ENCODE data around the gene UBLCP1. TPM values are rescaled to one million over a fixed set of nuclear protein-coding genes. Genes with fewer than 3 reads are reported as not detected.

Gene UBLCP1
- total and polyA plus RNA-seq, 2 donors (not counting 1 experiment from before 2014, with no cell fraction given) = 9.6 to 25.1 TPM

GRCh38 chr5:159324102-159324755 lies 61.1 kb downstream of the UBLCP1 start:
- WGBS (ENCODE audit: insufficient coverage) = 94% methylated on average over 3 of the region's 3 CpGs
- Mint-ChIP-seq H3K27ac (no peak overlapping the region), H3K9me3 (ENCODE audit: insufficient read depth) (no peaks in the 10 kb centered on the region), H3K4me1 (no peaks in the 10 kb centered on the region), H3K4me3 (no peak overlapping the region), H3K27me3 (peaks cover 4% of the 10 kb centered on the region)
- intact Hi-C loops (cut with micrococcal nuclease) = no loop called here
- no peak overlapping the region for H3K4me2 ChIP-seq (replicated peaks; ENCODE audit: low read depth, low read length, poor library complexity, severe bottlenecking)
- no peak for TF ChIP-seq CTCF (IDR thresholded peaks at IDR 0.05)
- no peak for TF ChIP-seq EZH2 (IDR thresholded peaks at IDR 0.05; ENCODE audit: borderline replicate concordance, insufficient read depth, low read depth, low read length, poor library complexity, severe bottlenecking)
- H3K4me1 ChIP-seq (ENCODE audit: control insufficient read depth in 2 of 2, insufficient read depth in 2 of 2, low read length in 2 of 2) = no peaks in the 10 kb centered on the region
- no peak overlapping the region for H3K4me3 ChIP-seq (ENCODE audit: control extremely low read depth in 1 of 5, extremely low read depth in 1 of 5, insufficient read depth in 1 of 5, low read depth in 2 of 5, low read length in 4 of 5)
- H3K9me3 ChIP-seq (ENCODE audit: control extremely low read depth in 1 of 3, control insufficient read depth in 2 of 3, insufficient read depth in 1 of 3, low read length in 2 of 3) = no peaks in the 10 kb centered on the region
- H3K79me2 ChIP-seq (ENCODE audit: control insufficient read depth, insufficient read depth, low read length) = no peaks in the 10 kb centered on the region
- no peak overlapping the region for H2AFZ ChIP-seq (ENCODE audit: insufficient read depth, low read depth, low read length, poor library complexity, severe bottlenecking)
- H3K9ac ChIP-seq (ENCODE audit: low read length) = no peak overlapping the region
- H3K36me3 ChIP-seq (replicated peaks in 1 of 2; ENCODE audit: control extremely low read depth in 1 of 2, control insufficient read depth in 1 of 2, extremely low read depth in 1 of 2, insufficient read depth in 2 of 2, low read length in 1 of 2) = no peaks in the 10 kb centered on the region
- peaks cover 0 to 2% (median 0%) of the 10 kb centered on the region in 4 experiments for H3K27me3 ChIP-seq (replicated peaks in 1 of 4; ENCODE audit: control extremely low read depth in 1 of 4, control insufficient read depth in 3 of 4, insufficient read depth in 4 of 4, low read length in 3 of 4)
- ChIA-PET CTCF (interaction anchor here (1.2 to 1.5 kb wide), 6 partner anchors 10 to 167 kb away, joined by 3 to 5 read pairs (median 3); no protein-coding TSS in a partner anchor), POLR2A (interaction anchor here (0.5 kb wide), 1 partner anchor 89 kb away, joined by 6 read pairs; no protein-coding TSS in a partner anchor)
- no peak for ATAC-seq (ENCODE audit: low read depth)
- no peak for DNase-seq
- no peaks in the 10 kb centered on the region for H4K20me1 ChIP-seq (ENCODE audit: control insufficient read depth, insufficient read depth, low read length, poor library complexity, severe bottlenecking)
- H3K27ac ChIP-seq (ENCODE audit: low read length in 2 of 2) = no peak overlapping the region

GRCh38 chr5:159324986-159325385 lies 61.9 kb downstream of the UBLCP1 start:
- Histone ChIP-seq H4K20me1 (ENCODE audit: control insufficient read depth, insufficient read depth, low read length, poor library complexity, severe bottlenecking) (no peaks in the 10 kb centered on the region), H2AFZ (ENCODE audit: insufficient read depth, low read depth, low read length, poor library complexity, severe bottlenecking) (no peak overlapping the region), H3K79me2 (ENCODE audit: control insufficient read depth, insufficient read depth, low read length) (no peaks in the 10 kb centered on the region), H3K4me3 (ENCODE audit: control extremely low read depth in 1 of 5, extremely low read depth in 1 of 5, insufficient read depth in 1 of 5, low read depth in 2 of 5, low read length in 4 of 5) (no peak overlapping the region), H3K27ac (ENCODE audit: low read length in 2 of 2) (no peak overlapping the region), H3K9me3 (ENCODE audit: control extremely low read depth in 1 of 3, control insufficient read depth in 2 of 3, insufficient read depth in 1 of 3, low read length in 2 of 3) (no peaks in the 10 kb centered on the region), H3K9ac (ENCODE audit: low read length) (no peak overlapping the region), H3K36me3 (replicated peaks in 1 of 2; ENCODE audit: control extremely low read depth in 1 of 2, control insufficient read depth in 1 of 2, extremely low read depth in 1 of 2, insufficient read depth in 2 of 2, low read length in 1 of 2) (no peaks in the 10 kb centered on the region), H3K4me2 (replicated peaks; ENCODE audit: low read depth, low read length, poor library complexity, severe bottlenecking) (no peak overlapping the region), H3K27me3 (replicated peaks in 1 of 4; ENCODE audit: control extremely low read depth in 1 of 4, control insufficient read depth in 3 of 4, insufficient read depth in 4 of 4, low read length in 3 of 4) (peaks cover 0 to 2% (median 0%) of the 10 kb centered on the region in 4 experiments), H3K4me1 (ENCODE audit: control insufficient read depth in 2 of 2, insufficient read depth in 2 of 2, low read length in 2 of 2) (no peaks in the 10 kb centered on the region)
- ChIA-PET POLR2A (no interaction called here), CTCF (interaction anchor here (1.3 to 1.5 kb wide), 2 partner anchors 14 to 21 kb away, joined by 4 to 5 read pairs; no protein-coding TSS in a partner anchor)
- TF ChIP-seq CTCF (IDR thresholded peaks at IDR 0.05) (no peak), EZH2 (IDR thresholded peaks at IDR 0.05; ENCODE audit: borderline replicate concordance, insufficient read depth, low read depth, low read length, poor library complexity, severe bottlenecking) (no peak)
- H3K27ac Mint-ChIP-seq = no peak overlapping the region
- H3K4me1 Mint-ChIP-seq = peaks cover 1% of the 10 kb centered on the region
- peaks cover 4% of the 10 kb centered on the region for H3K27me3 Mint-ChIP-seq
- intact Hi-C loops (cut with micrococcal nuclease) = no loop called here
- DNase-seq (no peak), ATAC-seq (ENCODE audit: low read depth) (no peak)
- WGBS (ENCODE audit: insufficient coverage) = 95% methylated on average over 4 of the region's 4 CpGs
- H3K4me3 Mint-ChIP-seq = no peak overlapping the region
- no peaks in the 10 kb centered on the region for H3K9me3 Mint-ChIP-seq (ENCODE audit: insufficient read depth)
